Stimulated activated CD4-positive, alpha-beta T cell treated with anti-CD3 and anti-CD28 coated beads, Interleukin-15, amount 100 ng/mL, for 24 hours (primary cell): ENCODE results near the gene SPTA1.
"Not testable (repeated sequence)": the region's sequence is repeated elsewhere in the genome, so short reads cannot be mapped to it uniquely, and the experiment has no call there.

Source experiments
- DNase-seq: peaks from one replicate; pipeline ENCODE4 v3.0.0-alpha.2; 2020

Gene SPTA1

GRCh38 chr1:158686111-158687009 lies at the start of gene SPTA1:
SPTA1 (minus strand) TSS chr1:158686715; CDS start chr1:158686517, 198 bp downstream.
- no peak for DNase-seq

GRCh38 chr1:158735848-158736247 lies 49.3 kb upstream of the SPTA1 start:
- DNase-seq: no peak

- no peak for DNase-seq
Measured at GRCh38 chr1:158732524-158732923, 46.0 kb upstream of the SPTA1 start.

GRCh38 chr1:158731707-158732106 lies 45.2 kb upstream of the SPTA1 start:
- DNase-seq: no peak

- DNase-seq: no peak
Measured at GRCh38 chr1:158730453-158730852, 43.9 kb upstream of the SPTA1 start.

GRCh38 chr1:158728510-158729225 lies 42.2 kb upstream of the SPTA1 start:
- no peak for DNase-seq

GRCh38 chr1:158724442-158724841 lies 37.9 kb upstream of the SPTA1 start:
- no peak for DNase-seq

GRCh38 chr1:158720620-158721019 lies 34.1 kb upstream of the SPTA1 start, which contains the start of gene OR6K3:
OR6K3 (minus strand) TSS chr1:158720720; CDS start chr1:158718115, 2,605 bp downstream.
- no peak for DNase-seq

GRCh38 chr1:158719664-158720063 lies 33.1 kb upstream of the SPTA1 start:
- no peak for DNase-seq

- no peak for DNase-seq
Measured at GRCh38 chr1:158717344-158717743, 30.8 kb upstream of the SPTA1 start.

- DNase-seq: no peak
Measured at GRCh38 chr1:158716335-158716734, 29.8 kb upstream of the SPTA1 start.

GRCh38 chr1:158714754-158715153 lies 28.2 kb upstream of the SPTA1 start:
- no peak for DNase-seq

GRCh38 chr1:158711098-158711497 lies 24.6 kb upstream of the SPTA1 start:
- no peak for DNase-seq

- no peak for DNase-seq
Measured at GRCh38 chr1:158706096-158706495, 19.6 kb upstream of the SPTA1 start.

GRCh38 chr1:158700552-158700951 lies 14.0 kb upstream of the SPTA1 start, which contains the start of gene OR6K2:
OR6K2 (minus strand) TSS chr1:158700652; CDS start chr1:158700652, 0 bp downstream.
- no peak for DNase-seq

GRCh38 chr1:158694596-158694995 lies 8.1 kb upstream of the SPTA1 start:
- DNase-seq: no peak

- DNase-seq: no peak
Measured at GRCh38 chr1:158692356-158692755, 5.8 kb upstream of the SPTA1 start.

GRCh38 chr1:158691907-158692306 lies 5.4 kb upstream of the SPTA1 start:
- DNase-seq: no peak

- DNase-seq: not testable (repeated sequence)
Measured at GRCh38 chr1:158691149-158691548, 4.6 kb upstream of the SPTA1 start.

GRCh38 chr1:158689875-158690274 lies 3.4 kb upstream of the SPTA1 start:
- no peak for DNase-seq

GRCh38 chr1:158689110-158689509 lies 2.6 kb upstream of the SPTA1 start:
- no peak for DNase-seq

- not testable (repeated sequence) for DNase-seq
Measured at GRCh38 chr1:158688343-158688742, 1.8 kb upstream of the SPTA1 start.

- DNase-seq: no peak
Measured at GRCh38 chr1:158687037-158687436, 522 bp upstream of the SPTA1 start.

GRCh38 chr1:158685085-158685484 lies 1.4 kb downstream of the SPTA1 start:
- DNase-seq: no peak
